Panc1 (cell line): ENCODE measurements around the gene MARCHF6.

Experiments
- POLR2AphosphoS5 ChIP-seq: IDR thresholded peaks from 2 replicates; pipeline ENCODE4 v1.6.1; 2012; ENCODE audit warnings: mild to moderate bottlenecking, low read depth, low read length, moderate library complexity
- REST ChIP-seq, 2 experiments: IDR thresholded peaks; 2 replicates each; pipeline ENCODE4 v1.6.1; 2011 to 2012; ENCODE audit warnings: low read depth in 2 of 2, control low read depth in 1 of 2, low read length in 1 of 2, mild to moderate bottlenecking in 1 of 2, moderate library complexity in 1 of 2; ENCODE audit not compliant: insufficient read depth in 1 of 2
- SIN3A ChIP-seq: IDR thresholded peaks from 2 replicates; pipeline ENCODE4 v1.6.1; 2012; ENCODE audit warnings: low read depth, mild to moderate bottlenecking, low read length, moderate library complexity, borderline replicate concordance; ENCODE audit not compliant: insufficient read depth
- TCF7L2 ChIP-seq: IDR thresholded peaks from 2 replicates; pipeline ENCODE4 v1.6.1; 2011; ENCODE audit warnings: mild to moderate bottlenecking, low read depth, low read length, inconsistent platforms
- TF ChIP-seq, protein P1 (sequence below): fragments of 450-650 bp; IDR thresholded peaks from 2 replicates; pipeline ENCODE4 v1.5.1; 2017; ENCODE audit warnings: mild to moderate bottlenecking

- TF ChIP-seq SIN3A (no peak), POLR2AphosphoS5 (no peak), REST (IDR thresholded peaks at IDR 0.05; ENCODE audit: insufficient read depth in 1 of 2, low read depth in 2 of 2, low read length in 1 of 2) (no peak), TCF7L2 (no peak)
- TF ChIP-seq, protein P1, sequence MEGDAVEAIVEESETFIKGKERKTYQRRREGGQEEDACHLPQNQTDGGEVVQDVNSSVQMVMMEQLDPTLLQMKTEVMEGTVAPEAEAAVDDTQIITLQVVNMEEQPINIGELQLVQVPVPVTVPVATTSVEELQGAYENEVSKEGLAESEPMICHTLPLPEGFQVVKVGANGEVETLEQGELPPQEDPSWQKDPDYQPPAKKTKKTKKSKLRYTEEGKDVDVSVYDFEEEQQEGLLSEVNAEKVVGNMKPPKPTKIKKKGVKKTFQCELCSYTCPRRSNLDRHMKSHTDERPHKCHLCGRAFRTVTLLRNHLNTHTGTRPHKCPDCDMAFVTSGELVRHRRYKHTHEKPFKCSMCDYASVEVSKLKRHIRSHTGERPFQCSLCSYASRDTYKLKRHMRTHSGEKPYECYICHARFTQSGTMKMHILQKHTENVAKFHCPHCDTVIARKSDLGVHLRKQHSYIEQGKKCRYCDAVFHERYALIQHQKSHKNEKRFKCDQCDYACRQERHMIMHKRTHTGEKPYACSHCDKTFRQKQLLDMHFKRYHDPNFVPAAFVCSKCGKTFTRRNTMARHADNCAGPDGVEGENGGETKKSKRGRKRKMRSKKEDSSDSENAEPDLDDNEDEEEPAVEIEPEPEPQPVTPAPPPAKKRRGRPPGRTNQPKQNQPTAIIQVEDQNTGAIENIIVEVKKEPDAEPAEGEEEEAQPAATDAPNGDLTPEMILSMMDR = no peak
Measured at GRCh38 chr5:10338686-10339057, 14.8 kb upstream of the MARCHF6 start.
